K562 (cell line): ENCODE data around the gene TBX10. TPM values are rescaled to one million over a fixed set of nuclear protein-coding genes. Genes with fewer than 3 reads are reported as not detected.

Experiments used
- ATF1 ChIP-seq, 2 experiments: fragments of 450-650 bp in 1 of 2; IDR thresholded peaks; 2 replicates each; pipeline ENCODE4 v1.6.1; 2016; ENCODE audit warnings: missing compliant biosample characterization in 1 of 2, missing genetic modification characterization in 1 of 2
- CBFB ChIP-seq: sonication (generic); formaldehyde crosslinking; IDR thresholded peaks from 2 replicates; pipeline ENCODE4 v1.4.0; 2020; ENCODE audit warnings: mild to moderate bottlenecking, missing genetic modification reagents
- CREB1 ChIP-seq, 2 experiments: sonication (generic) in 1 of 2; formaldehyde crosslinking in 1 of 2; IDR thresholded peaks; 2 replicates each; pipeline versions ENCODE4 v1.6.1 to v1.8.0; 2012 to 2022; ENCODE audit warnings: inconsistent platforms in 1 of 2, mild to moderate bottlenecking in 1 of 2, missing genetic modification reagents in 1 of 2, moderate library complexity in 1 of 2
- HDAC1 ChIP-seq, 2 experiments: fragments of 450-650 bp; IDR thresholded peaks; 2 replicates each; pipeline ENCODE4 v1.6.1; 2016 to 2017; ENCODE audit warnings: inconsistent platforms in 1 of 2, mild to moderate bottlenecking in 1 of 2, moderate library complexity in 1 of 2
- ILF3 ChIP-seq: fragments of 450-650 bp; IDR thresholded peaks from 2 replicates; pipeline ENCODE4 v1.6.1; 2018; ENCODE audit warnings: antibody characterized with exemption, mild to moderate bottlenecking, moderate library complexity, borderline replicate concordance
- NUFIP1 ChIP-seq: fragments of 450-650 bp; IDR thresholded peaks from 2 replicates; pipeline ENCODE4 v1.6.1; 2018; ENCODE audit not compliant: partially characterized antibody
- RHOXF2B ChIP-seq: fragments of 250-450 bp; sonication (Bioruptor Pico); conservative IDR thresholded peaks from 2 replicates; pipeline ENCODE4 v1.5.1; 2021
- SRSF3 ChIP-seq: fragments of 200-400 bp; formaldehyde crosslinking; IDR thresholded peaks from 2 replicates; pipeline ENCODE4 v1.6.1; 2016; ENCODE audit warnings: mild to moderate bottlenecking, low read length, moderate library complexity; ENCODE audit not compliant: insufficient read depth
- TBL1XR1 ChIP-seq, 2 experiments: IDR thresholded peaks; 2 replicates each; pipeline ENCODE4 v1.6.1; 2012; ENCODE audit warnings: improper control_type of control experiment in 2 of 2, low read length in 2 of 2, mild to moderate bottlenecking in 1 of 2
- TRIM24 ChIP-seq, 2 experiments: fragments of 450-650 bp; IDR thresholded peaks; 2 replicates each; pipeline ENCODE4 v1.6.1; 2016
- ZNF253 ChIP-seq: fragments of 250-450 bp; sonication (Bioruptor Pico); conservative IDR thresholded peaks from 2 replicates; pipeline ENCODE4 v1.6.1; 2021; ENCODE audit warnings: mild to moderate bottlenecking
- ZNF444 ChIP-seq: fragments of 250-450 bp; sonication (Bioruptor Pico); IDR thresholded peaks from 2 replicates; pipeline ENCODE4 v1.4.0; 2020; ENCODE audit warnings: mild to moderate bottlenecking, moderate library complexity
- ZSCAN29 ChIP-seq: fragments of 450-650 bp; IDR thresholded peaks from 2 replicates; pipeline ENCODE4 v1.6.1; 2017
- polyA plus RNA-seq, 8 experiments: library from polyadenylated mRNA; depleted of rRNA in 4 of 8; stranded (reverse) in 5 of 8; unstranded in 3 of 8; fragments of >200 nt; fragmentation: Nextera tagmentation in 2 of 8; fragmentation: Illumina TruSeq in 1 of 8; extraction: Ambion mirVana in 2 of 8; extraction: Trizol in 1 of 8; gene quantifications; 2 replicates each; pipeline versions ENCODE4 v1.2.1 to v1.2.3, GENCODE V29; 2011 to 2014; ENCODE audit warnings: inconsistent platforms in 1 of 8, missing spikeins in 1 of 8
- total RNA-seq, 7 experiments: library from RNA; depleted of rRNA in 6 of 7; stranded (reverse); fragments of >200 nt in 6 of 7; fragmentation: Illumina TruSeq in 2 of 7; extraction: Trizol in 2 of 7; gene quantifications; 2 replicates each; pipeline versions ENCODE4 v1.2.1 to v1.2.3, GENCODE V29; 2011 to 2021; ENCODE audit warnings: low replicate concordance in 1 of 7
- TF ChIP-seq, protein P1 (sequence below): fragments of 450-650 bp; IDR thresholded peaks from 2 replicates; pipeline ENCODE4 v1.6.1; 2018; ENCODE audit warnings: mild to moderate bottlenecking, low read depth; ENCODE audit not compliant: partially characterized antibody
- TF ChIP-seq, protein P2 (sequence below), 2 experiments: IDR thresholded peaks; 2 replicates each; pipeline ENCODE4 v1.6.1; 2011; ENCODE audit warnings: borderline replicate concordance in 1 of 2, control low read depth in 1 of 2, low read depth in 1 of 2, low read length in 1 of 2, mild to moderate bottlenecking in 1 of 2, mixed read lengths in 1 of 2, moderate library complexity in 1 of 2; ENCODE audit not compliant: insufficient read depth in 1 of 2, insufficient read length in 1 of 2, poor library complexity in 1 of 2, severe bottlenecking in 1 of 2; ENCODE audit errors: extremely low read depth in 1 of 2
- TF ChIP-seq, protein P3 (sequence below): fragments of 250-450 bp; sonication (Bioruptor Pico); IDR thresholded peaks from 2 replicates; pipeline ENCODE4 v1.8.0; 2022; ENCODE audit warnings: inconsistent platforms, mild to moderate bottlenecking, moderate library complexity, borderline replicate concordance
- TF ChIP-seq, protein P4 (sequence below): fragments of 250-450 bp; sonication (Bioruptor Pico); IDR thresholded peaks from 2 replicates; pipeline ENCODE4 v1.5.0; 2021; ENCODE audit warnings: mild to moderate bottlenecking, borderline replicate concordance

Gene TBX10
- total and polyA plus RNA-seq, 9 of the 15 experiments (the other 6 are each of a cell fraction or from before 2014, with no cell fraction given): not detected

DNA sequence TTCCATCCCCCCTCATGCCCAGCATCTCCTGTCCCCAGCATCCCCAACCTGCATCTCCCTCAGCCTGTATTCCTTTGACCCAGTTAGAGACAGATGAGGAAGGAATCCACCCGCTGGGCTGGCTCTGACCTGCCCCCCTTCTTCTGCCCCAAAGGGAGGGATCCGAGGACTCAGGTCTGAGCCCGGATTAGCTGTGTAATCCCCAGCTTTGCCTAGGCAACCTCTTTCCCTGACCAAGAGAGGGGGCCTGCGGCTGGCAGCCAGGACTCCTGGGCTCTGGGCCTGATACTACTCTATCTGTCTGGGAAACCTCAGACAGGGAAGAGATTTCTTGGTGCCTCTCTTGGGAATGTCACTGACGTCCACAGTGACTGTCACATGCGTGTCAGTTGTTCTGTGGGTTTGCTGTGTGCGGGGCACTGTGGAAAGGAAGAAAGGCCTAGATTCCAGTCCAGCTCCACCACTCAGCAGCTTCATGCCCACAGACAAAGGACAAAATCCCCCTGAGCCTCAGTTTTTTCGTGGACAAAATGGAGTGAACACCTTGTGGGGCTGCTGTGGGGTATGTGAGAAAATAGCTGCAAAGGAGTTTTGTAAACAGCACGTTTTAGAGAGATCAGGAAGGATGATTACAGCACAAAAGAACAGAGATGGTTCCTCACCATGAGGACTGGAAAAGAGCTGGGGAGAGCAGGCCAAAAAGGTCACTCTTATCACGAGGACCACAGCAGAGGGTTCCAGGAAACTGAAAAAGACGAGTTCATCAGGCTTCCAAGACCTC, 34.1 kb downstream of the TBX10 start (continued):
- TF ChIP-seq, protein P1, sequence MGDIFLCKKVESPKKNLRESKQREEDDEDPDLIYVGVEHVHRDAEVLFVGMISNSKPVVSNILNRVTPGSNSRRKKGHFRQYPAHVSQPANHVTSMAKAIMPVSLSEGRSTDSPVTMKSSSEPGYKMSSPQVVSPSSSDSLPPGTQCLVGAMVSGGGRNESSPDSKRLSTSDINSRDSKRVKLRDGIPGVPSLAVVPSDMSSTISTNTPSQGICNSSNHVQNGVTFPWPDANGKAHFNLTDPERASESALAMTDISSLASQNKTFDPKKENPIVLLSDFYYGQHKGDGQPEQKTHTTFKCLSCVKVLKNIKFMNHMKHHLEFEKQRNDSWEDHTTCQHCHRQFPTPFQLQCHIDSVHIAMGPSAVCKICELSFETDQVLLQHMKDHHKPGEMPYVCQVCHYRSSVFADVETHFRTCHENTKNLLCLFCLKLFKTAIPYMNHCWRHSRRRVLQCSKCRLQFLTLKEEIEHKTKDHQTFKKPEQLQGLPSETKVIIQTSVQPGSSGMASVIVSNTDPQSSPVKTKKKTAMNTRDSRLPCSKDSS: no peak
- TF ChIP-seq TRIM24 (IDR thresholded peaks at IDR 0.05): peak in 1 of 2 experiments; percentile 57; a peak in 2 of 4 replicates
- TF ChIP-seq CREB1 (IDR thresholded peaks at IDR 0.05): no peak
- TF ChIP-seq CREB1 (CRISPR knock-in tag; IDR thresholded peaks at IDR 0.05): no peak
- TF ChIP-seq TBL1XR1 (IDR thresholded peaks at IDR 0.05; ENCODE audit: low read length in 2 of 2): no peak; a peak in 1 of 4 replicates
- no peak for TF ChIP-seq ATF1 (CRISPR knock-in tag; IDR thresholded peaks at IDR 0.05)
- TF ChIP-seq ATF1 (tag; IDR thresholded peaks at IDR 0.05): peak; percentile 41; the same call in 1 of the 2 replicates
- no peak for TF ChIP-seq CBFB (CRISPR knock-in tag)
- no peak for TF ChIP-seq RHOXF2B (CRISPR knock-in tag)
- no peak for TF ChIP-seq ZNF253 (CRISPR knock-in tag)
- TF ChIP-seq HDAC1 (IDR thresholded peaks at IDR 0.05): no peak
- no peak for TF ChIP-seq NUFIP1
- TF ChIP-seq ZSCAN29: no peak
- TF ChIP-seq, protein P2, sequence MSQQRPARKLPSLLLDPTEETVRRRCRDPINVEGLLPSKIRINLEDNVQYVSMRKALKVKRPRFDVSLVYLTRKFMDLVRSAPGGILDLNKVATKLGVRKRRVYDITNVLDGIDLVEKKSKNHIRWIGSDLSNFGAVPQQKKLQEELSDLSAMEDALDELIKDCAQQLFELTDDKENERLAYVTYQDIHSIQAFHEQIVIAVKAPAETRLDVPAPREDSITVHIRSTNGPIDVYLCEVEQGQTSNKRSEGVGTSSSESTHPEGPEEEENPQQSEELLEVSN (IDR thresholded peaks at IDR 0.05; ENCODE audit: borderline replicate concordance in 1 of 2, extremely low read depth in 1 of 2, insufficient read depth in 1 of 2, insufficient read length in 1 of 2, low read depth in 1 of 2, low read length in 1 of 2, poor library complexity in 1 of 2, severe bottlenecking in 1 of 2): peak in 1 of 2 experiments; percentile 2
- TF ChIP-seq ILF3: no peak
- no peak for TF ChIP-seq SRSF3
- TF ChIP-seq, protein P3, sequence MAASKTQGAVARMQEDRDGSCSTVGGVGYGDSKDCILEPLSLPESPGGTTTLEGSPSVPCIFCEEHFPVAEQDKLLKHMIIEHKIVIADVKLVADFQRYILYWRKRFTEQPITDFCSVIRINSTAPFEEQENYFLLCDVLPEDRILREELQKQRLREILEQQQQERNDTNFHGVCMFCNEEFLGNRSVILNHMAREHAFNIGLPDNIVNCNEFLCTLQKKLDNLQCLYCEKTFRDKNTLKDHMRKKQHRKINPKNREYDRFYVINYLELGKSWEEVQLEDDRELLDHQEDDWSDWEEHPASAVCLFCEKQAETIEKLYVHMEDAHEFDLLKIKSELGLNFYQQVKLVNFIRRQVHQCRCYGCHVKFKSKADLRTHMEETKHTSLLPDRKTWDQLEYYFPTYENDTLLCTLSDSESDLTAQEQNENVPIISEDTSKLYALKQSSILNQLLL: no peak
- TF ChIP-seq ZNF444 (CRISPR knock-in tag): no peak
- TF ChIP-seq, protein P4, sequence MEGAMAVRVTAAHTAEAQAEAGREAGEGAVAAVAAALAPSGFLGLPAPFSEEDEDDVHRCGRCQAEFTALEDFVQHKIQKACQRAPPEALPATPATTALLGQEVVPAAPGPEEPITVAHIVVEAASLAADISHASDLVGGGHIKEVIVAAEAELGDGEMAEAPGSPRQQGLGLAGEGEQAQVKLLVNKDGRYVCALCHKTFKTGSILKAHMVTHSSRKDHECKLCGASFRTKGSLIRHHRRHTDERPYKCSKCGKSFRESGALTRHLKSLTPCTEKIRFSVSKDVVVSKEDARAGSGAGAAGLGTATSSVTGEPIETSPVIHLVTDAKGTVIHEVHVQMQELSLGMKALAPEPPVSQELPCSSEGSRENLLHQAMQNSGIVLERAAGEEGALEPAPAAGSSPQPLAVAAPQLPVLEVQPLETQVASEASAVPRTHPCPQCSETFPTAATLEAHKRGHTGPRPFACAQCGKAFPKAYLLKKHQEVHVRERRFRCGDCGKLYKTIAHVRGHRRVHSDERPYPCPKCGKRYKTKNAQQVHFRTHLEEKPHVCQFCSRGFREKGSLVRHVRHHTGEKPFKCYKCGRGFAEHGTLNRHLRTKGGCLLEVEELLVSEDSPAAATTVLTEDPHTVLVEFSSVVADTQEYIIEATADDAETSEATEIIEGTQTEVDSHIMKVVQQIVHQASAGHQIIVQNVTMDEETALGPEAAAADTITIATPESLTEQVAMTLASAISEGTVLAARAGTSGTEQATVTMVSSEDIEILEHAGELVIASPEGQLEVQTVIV (CRISPR knock-in tag): no peak
